MG63 (cell line): Measurements from ENCODE around the gene TRPC6. TPM values are rescaled to one million over a fixed set of nuclear protein-coding genes. Genes with fewer than 3 reads are reported as not detected.
"Not testable (repeated sequence)": the region's sequence is repeated elsewhere in the genome, so short reads cannot be mapped to it uniquely, and the experiment has no call there.

ENCODE experiments used
- DNase-seq: peaks from one replicate; pipeline ENCODE4 v3.0.0-alpha.2; 2020
- H3K27me3 ChIP-seq: fragments of 250-450 bp; sonication (Bioruptor Pico); 2 replicates; pipeline ENCODE4 v1.5.1; 2020; ENCODE audit warnings: mild to moderate bottlenecking, moderate library complexity
- H3K36me3 ChIP-seq: fragments of 250-450 bp; sonication (Bioruptor Pico); 2 replicates; pipeline ENCODE4 v1.5.1; 2020; ENCODE audit warnings: mild to moderate bottlenecking, moderate library complexity
- H3K4me3 ChIP-seq: fragments of 250-450 bp; sonication (Bioruptor Pico); 2 replicates; pipeline ENCODE4 v1.5.1; 2020; ENCODE audit warnings: mild to moderate bottlenecking, moderate library complexity
- H3K9me3 ChIP-seq: fragments of 250-450 bp; sonication (Bioruptor Pico); 2 replicates; pipeline ENCODE4 v1.5.1; 2020; ENCODE audit warnings: mild to moderate bottlenecking, moderate library complexity
- total RNA-seq: library from RNA; depleted of rRNA; stranded (reverse); fragments of >200 nt; shearing (Covaris generic); gene quantifications from 2 replicates; pipeline ENCODE4 v1.2.3, GENCODE V29; 2014; ENCODE audit warnings: low replicate concordance

Gene TRPC6
- total RNA-seq, 1 experiment from 2014 or later: not detected

- no peaks in the 10 kb centered on the region for H3K36me3 ChIP-seq
- H3K9me3 ChIP-seq: no peaks in the 10 kb centered on the region
- no peaks in the 10 kb centered on the region for H3K27me3 ChIP-seq
- H3K4me3 ChIP-seq: no peak overlapping the region
- no peak for DNase-seq
Measured at GRCh38 chr11:101476191-101476590, 107.6 kb downstream of the TRPC6 start.

DNA sequence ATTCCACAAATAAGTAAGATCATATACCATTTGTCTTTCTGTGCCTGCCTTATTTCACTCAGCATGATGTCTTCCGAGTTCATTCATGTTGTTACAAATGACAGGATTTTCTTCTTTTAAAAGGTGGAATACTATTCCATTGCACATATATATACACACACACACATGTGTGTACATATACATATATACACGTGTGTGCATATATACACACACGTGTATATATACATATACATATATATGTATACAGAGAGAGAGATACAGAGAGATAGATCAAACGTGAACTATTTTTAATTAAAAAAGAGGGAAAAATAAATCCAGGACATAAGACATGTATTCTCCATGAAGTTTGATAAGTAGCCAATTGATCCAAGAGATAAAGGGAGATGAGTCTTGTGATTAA lies 108.1 kb downstream of the TRPC6 start:
- Histone ChIP-seq H3K27me3 (no peaks in the 10 kb centered on the region), H3K4me3 (no peak overlapping the region), H3K36me3 (no peaks in the 10 kb centered on the region), H3K9me3 (no peaks in the 10 kb centered on the region)
- DNase-seq: no peak

DNA sequence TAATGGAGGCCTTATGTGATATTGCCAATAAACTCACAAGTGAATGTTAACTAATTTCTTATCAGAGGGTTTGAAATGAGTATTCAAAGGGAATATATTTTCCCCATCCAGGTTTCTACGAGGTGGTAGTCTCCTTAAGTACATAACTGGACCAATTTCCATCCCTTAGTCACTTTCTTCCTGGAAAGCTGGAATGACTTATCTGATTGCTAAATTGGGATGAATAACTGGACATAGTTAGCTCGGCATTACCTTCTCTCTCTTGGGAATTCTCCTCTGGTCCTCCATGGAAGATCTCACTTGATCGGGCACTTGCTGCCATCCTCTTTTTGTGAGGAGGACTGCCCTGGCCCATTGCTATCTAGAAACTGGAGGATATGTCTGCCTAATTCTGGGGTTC lies 109.1 kb downstream of the TRPC6 start:
- no peak for DNase-seq
- H3K4me3 ChIP-seq: no peak overlapping the region
- H3K9me3 ChIP-seq: no peaks in the 10 kb centered on the region
- H3K36me3 ChIP-seq: no peaks in the 10 kb centered on the region
- H3K27me3 ChIP-seq: no peaks in the 10 kb centered on the region

DNA sequence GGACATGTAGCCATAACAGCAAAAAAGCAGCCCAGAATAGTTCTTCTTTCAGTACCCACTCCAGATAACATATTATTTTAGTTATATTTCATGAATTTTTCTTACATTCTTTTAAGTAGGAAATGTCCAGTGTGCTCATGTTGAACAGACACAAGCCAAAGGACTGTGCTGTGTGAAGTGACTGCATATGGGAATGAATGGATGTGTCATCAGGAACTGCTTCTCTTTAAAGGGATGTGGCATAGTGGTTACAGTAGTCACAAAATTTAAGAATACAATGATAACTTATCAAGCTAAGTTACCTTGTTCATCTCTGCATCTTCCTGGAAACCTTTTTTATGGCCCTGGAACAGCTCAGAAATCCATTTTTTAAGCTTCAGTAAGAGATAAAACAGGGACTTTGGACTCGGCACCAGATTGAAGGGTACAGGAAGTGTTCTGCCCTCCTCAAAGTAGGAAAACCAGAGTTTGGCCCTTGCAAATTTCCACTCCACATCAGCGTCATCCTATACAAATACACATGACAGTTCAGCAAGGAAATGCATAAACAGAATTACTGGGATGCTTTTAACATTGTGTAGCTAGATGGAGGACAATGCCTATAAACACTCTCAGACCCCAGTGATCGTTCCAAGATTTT lies 112.8 kb downstream of the TRPC6 start:
- H3K27me3 ChIP-seq: no peaks in the 10 kb centered on the region
- H3K4me3 ChIP-seq: no peak overlapping the region
- no peak for DNase-seq
- no peaks in the 10 kb centered on the region for H3K9me3 ChIP-seq
- no peaks in the 10 kb centered on the region for H3K36me3 ChIP-seq

GRCh38 chr11:101470419-101470818 lies 113.4 kb downstream of the TRPC6 start:
- no peaks in the 10 kb centered on the region for H3K27me3 ChIP-seq
- H3K36me3 ChIP-seq: no peaks in the 10 kb centered on the region
- no peak for DNase-seq
- H3K9me3 ChIP-seq: no peaks in the 10 kb centered on the region
- H3K4me3 ChIP-seq: no peak overlapping the region

GRCh38 chr11:101466352-101466751 lies 117.5 kb downstream of the TRPC6 start:
- Histone ChIP-seq H3K4me3 (no peak overlapping the region), H3K9me3 (no peaks in the 10 kb centered on the region), H3K36me3 (no peaks in the 10 kb centered on the region), H3K27me3 (no peaks in the 10 kb centered on the region)
- DNase-seq: peak; percentile 33

GRCh38 chr11:101464388-101464787 lies 119.4 kb downstream of the TRPC6 start:
- not testable (repeated sequence) for H3K9me3 ChIP-seq, H3K36me3 ChIP-seq, H3K27me3 ChIP-seq

GRCh38 chr11:101459020-101459419 lies 124.8 kb downstream of the TRPC6 start:
- Histone ChIP-seq H3K36me3 (no peaks in the 10 kb centered on the region), H3K27me3 (no peaks in the 10 kb centered on the region), H3K9me3 (peaks cover 2% of the 10 kb centered on the region; the same call in 1 of the 2 replicates), H3K4me3 (no peak overlapping the region)
- DNase-seq: no peak

More at GRCh38 chr11:101464388-101464787, 119.4 kb downstream of the TRPC6 start:
- DNase-seq, H3K4me3 ChIP-seq: not testable (repeated sequence)

DNA sequence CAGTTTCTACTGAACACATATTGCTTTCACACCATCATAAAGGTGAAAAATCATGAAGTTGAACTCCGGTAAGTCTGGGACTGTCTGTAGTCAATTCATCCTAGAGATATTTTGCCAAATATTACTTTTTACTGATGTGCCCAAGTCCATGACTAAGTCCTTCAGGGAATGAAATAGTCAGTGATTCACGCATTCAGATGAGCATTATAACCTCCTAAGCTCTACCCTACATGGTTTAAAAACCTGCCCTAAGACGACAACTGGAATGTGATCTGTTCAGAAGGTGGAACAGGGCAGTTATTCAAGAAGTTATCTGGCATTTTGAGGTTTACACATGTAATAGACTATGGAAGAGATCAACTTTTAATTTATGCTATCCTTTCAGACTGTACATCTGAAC lies 125.6 kb downstream of the TRPC6 start:
- peaks cover 2% of the 10 kb centered on the region; the same call in 1 of the 2 replicates for H3K9me3 ChIP-seq
- no peaks in the 10 kb centered on the region for H3K27me3 ChIP-seq
- no peaks in the 10 kb centered on the region for H3K36me3 ChIP-seq
- no peak overlapping the region for H3K4me3 ChIP-seq
- no peak for DNase-seq

GRCh38 chr11:101456812-101457211 lies 127.0 kb downstream of the TRPC6 start:
- Histone ChIP-seq H3K9me3 (peaks cover 2% of the 10 kb centered on the region; the same call in 1 of the 2 replicates), H3K4me3 (no peak overlapping the region), H3K36me3 (no peaks in the 10 kb centered on the region), H3K27me3 (no peaks in the 10 kb centered on the region)
- DNase-seq: no peak

- no peak overlapping the region for H3K4me3 ChIP-seq
Measured at GRCh38 chr11:101453682-101454081, 130.1 kb downstream of the TRPC6 start.

GRCh38 chr11:101448881-101449442 lies 134.8 kb downstream of the TRPC6 start:
- Histone ChIP-seq H3K36me3 (no peaks in the 10 kb centered on the region), H3K27me3 (no peaks in the 10 kb centered on the region), H3K9me3 (no peaks in the 10 kb centered on the region), H3K4me3 (no peak overlapping the region)
- DNase-seq: no peak

More at GRCh38 chr11:101453682-101454081, 130.1 kb downstream of the TRPC6 start:
- Histone ChIP-seq H3K27me3 (no peaks in the 10 kb centered on the region), H3K36me3 (no peaks in the 10 kb centered on the region), H3K9me3 (no peaks in the 10 kb centered on the region)
- DNase-seq: no peak

GRCh38 chr11:101446726-101447125 lies 137.1 kb downstream of the TRPC6 start:
- DNase-seq: no peak
- no peaks in the 10 kb centered on the region for H3K36me3 ChIP-seq
- no peaks in the 10 kb centered on the region for H3K9me3 ChIP-seq
- no peaks in the 10 kb centered on the region for H3K27me3 ChIP-seq
- H3K4me3 ChIP-seq: no peak overlapping the region

DNA sequence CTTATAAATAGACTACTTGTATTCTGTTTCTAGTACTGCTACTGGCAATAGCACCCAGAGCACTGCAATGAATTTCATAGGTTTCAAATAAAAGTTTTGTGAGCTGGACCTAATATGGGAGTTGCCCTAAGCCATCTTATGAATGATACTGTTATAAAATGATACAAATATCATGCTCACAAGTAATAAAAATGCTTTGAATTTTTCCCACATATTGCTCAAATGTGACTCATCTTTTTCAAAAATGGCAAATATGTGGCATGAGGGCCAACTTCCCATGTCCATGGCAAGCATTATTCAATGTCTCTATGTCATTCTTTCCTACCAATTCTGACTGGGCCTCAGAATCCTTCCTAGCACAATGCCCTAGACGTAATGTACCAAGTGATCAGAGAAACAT lies 137.6 kb downstream of the TRPC6 start:
- H3K9me3 ChIP-seq: no peaks in the 10 kb centered on the region
- H3K27me3 ChIP-seq: no peaks in the 10 kb centered on the region
- H3K4me3 ChIP-seq: no peak overlapping the region
- DNase-seq: peak; percentile 35
- no peaks in the 10 kb centered on the region for H3K36me3 ChIP-seq

DNA sequence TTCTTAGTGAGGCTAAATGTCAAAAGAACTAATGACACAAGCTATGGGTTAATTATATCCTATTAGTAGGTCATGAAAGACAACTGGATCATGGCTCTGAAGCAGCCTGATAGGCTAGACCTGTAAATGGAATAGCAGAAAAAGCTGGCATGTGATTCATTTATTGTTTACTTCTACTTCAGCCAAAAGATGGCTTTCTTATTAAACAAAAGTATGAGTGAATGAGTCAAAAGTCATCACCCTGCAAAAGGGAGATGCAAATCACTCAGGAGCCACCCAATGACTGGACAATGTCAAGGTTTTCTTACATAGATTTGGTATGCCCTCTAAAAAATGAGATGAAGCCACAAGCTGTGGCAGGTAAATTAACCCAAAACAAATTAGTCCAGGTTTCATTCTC lies 138.0 kb downstream of the TRPC6 start:
- no peak for DNase-seq
- H3K27me3 ChIP-seq: no peaks in the 10 kb centered on the region
- no peaks in the 10 kb centered on the region for H3K9me3 ChIP-seq
- H3K4me3 ChIP-seq: no peak overlapping the region
- H3K36me3 ChIP-seq: no peaks in the 10 kb centered on the region

DNA sequence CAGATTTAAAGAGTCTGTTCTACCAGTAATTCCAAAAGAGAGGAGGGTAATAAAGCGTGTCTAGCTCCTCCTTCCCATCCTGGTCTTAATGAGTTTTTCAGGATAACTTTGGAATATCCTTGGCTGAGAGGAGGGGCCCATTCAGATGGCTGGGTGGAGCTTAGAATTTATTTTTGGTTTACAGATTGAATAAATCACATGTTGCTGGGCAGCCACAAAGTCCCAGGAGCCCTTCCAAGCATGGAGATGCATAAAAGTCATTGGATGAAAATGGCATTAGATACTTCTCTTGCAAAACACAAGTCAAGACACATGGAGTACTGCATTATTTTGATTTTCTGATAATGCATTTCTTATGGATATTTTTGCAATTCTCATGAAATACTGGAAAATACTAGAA lies 139.0 kb downstream of the TRPC6 start:
- no peak for DNase-seq
- H3K4me3 ChIP-seq: no peak overlapping the region

GRCh38 chr11:101444164-101444563 lies 139.6 kb downstream of the TRPC6 start:
- peak; percentile 22 for DNase-seq

More for the DNA sequence above, 139.0 kb downstream of the TRPC6 start:
- Histone ChIP-seq H3K36me3 (no peaks in the 10 kb centered on the region), H3K9me3 (no peaks in the 10 kb centered on the region), H3K27me3 (no peaks in the 10 kb centered on the region)

DNA sequence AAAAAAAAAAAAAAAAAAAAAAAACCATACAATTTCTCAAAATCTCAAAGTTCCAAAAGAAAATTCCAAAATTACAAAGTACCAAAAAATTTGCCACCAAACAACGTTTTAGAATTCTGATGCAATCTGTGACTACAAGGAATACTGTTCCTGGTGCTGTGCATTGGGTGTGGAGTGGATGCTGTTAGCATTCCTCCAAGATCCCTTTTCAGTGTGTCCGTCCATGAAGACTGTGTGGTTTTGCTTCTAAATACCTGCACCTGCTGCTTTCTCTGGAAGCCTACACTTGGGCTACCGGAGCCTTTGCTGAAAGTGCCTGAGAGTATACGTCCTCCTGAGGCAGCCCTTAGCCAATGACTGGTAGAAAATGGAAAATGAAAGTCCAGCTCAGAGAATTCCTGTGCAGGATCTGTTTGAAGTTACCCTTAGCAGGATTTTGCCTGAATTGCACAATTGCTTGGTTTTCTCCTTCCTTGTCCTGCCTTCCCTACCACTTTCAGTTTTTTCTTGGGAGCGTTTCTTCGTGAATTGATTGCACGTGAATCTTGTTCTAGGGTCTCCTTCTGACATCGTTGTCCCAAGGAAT lies 140.8 kb downstream of the TRPC6 start:
- no peaks in the 10 kb centered on the region for H3K9me3 ChIP-seq
- no peak for DNase-seq
- no peak overlapping the region for H3K4me3 ChIP-seq
- no peaks in the 10 kb centered on the region for H3K27me3 ChIP-seq
- H3K36me3 ChIP-seq: no peaks in the 10 kb centered on the region

More at GRCh38 chr11:101444164-101444563, 139.6 kb downstream of the TRPC6 start:
- Histone ChIP-seq H3K9me3 (no peaks in the 10 kb centered on the region), H3K36me3 (no peaks in the 10 kb centered on the region), H3K4me3 (no peak overlapping the region), H3K27me3 (no peaks in the 10 kb centered on the region)
